Brain microvascular endothelial cell (primary cell): ENCODE data around the gene GTPBP10.
"Not testable (repeated sequence)": the region's sequence is repeated elsewhere in the genome, so short reads cannot be mapped to it uniquely, and the experiment has no call there.

Experiments used
- DNase-seq: peaks from one replicate; pipeline ENCODE4 v3.0.0-alpha.2; 2020
- H3K27ac ChIP-seq: fragments of 250-450 bp; sonication (Bioruptor Pico); 2 replicates; pipeline ENCODE4 v1.5.1; 2020; ENCODE audit warnings: mild to moderate bottlenecking, moderate library complexity
- H3K27me3 ChIP-seq: fragments of 250-450 bp; sonication (Bioruptor Pico); replicated peaks from 2 replicates; pipeline ENCODE4 v1.5.1; 2020; ENCODE audit warnings: mild to moderate bottlenecking
- H3K36me3 ChIP-seq: fragments of 250-450 bp; sonication (Bioruptor Pico); replicated peaks from 2 replicates; pipeline ENCODE4 v1.5.1; 2020; ENCODE audit warnings: mild to moderate bottlenecking
- H3K4me3 ChIP-seq: 2 replicates; pipeline ENCODE4 v1.5.1; 2011; ENCODE audit warnings: low read depth, mild to moderate bottlenecking, control low read depth, low read length, moderate library complexity
- CTCF ChIP-seq: IDR thresholded peaks from 2 replicates; pipeline ENCODE4 v1.5.1; 2011; ENCODE audit warnings: low read depth, mild to moderate bottlenecking, moderate library complexity, low read length, control low read depth, inconsistent platforms; ENCODE audit errors: missing control alignments
- in situ Hi-C: cut with HindIII; loops from 2 replicates; pipeline ENCODE4 v1.10.0; 2017; ENCODE audit warnings: low sequenced_read_pairs, low pct_ligation_motif_present

The GTPBP10 gene

GRCh38 chr7:90326500-90326899 lies 20.0 kb upstream of the GTPBP10 start:
- no peak overlapping the region for H3K27ac ChIP-seq
- in situ Hi-C loops: no loop called here
- no peak overlapping the region for H3K4me3 ChIP-seq
- peaks cover 7% of the 10 kb centered on the region for H3K27me3 ChIP-seq
- no peak for TF ChIP-seq CTCF
- no peak for DNase-seq
- H3K36me3 ChIP-seq: no peaks in the 10 kb centered on the region

GRCh38 chr7:90334193-90334843 lies 12.2 kb upstream of the GTPBP10 start:
- H3K4me3 ChIP-seq: no peak overlapping the region
- no peak overlapping the region for H3K27ac ChIP-seq
- DNase-seq: no peak
- H3K27me3 ChIP-seq: no peaks in the 10 kb centered on the region
- no peak for TF ChIP-seq CTCF
- in situ Hi-C loops: no loop called here
- H3K36me3 ChIP-seq: no peaks in the 10 kb centered on the region

- DNase-seq, H3K4me3 ChIP-seq, H3K36me3 ChIP-seq, in situ Hi-C loops, H3K27ac ChIP-seq, H3K27me3 ChIP-seq: not testable (repeated sequence)
Observed at GRCh38 chr7:90334926-90335325, 11.6 kb upstream of the GTPBP10 start.

GRCh38 chr7:90337106-90337505 lies 9.4 kb upstream of the GTPBP10 start:
- TF ChIP-seq CTCF: no peak
- Histone ChIP-seq H3K4me3 (no peak overlapping the region), H3K36me3 (no peaks in the 10 kb centered on the region), H3K27me3 (no peaks in the 10 kb centered on the region), H3K27ac (no peak overlapping the region)
- in situ Hi-C loops: no loop called here
- peak; percentile 28 for DNase-seq

- in situ Hi-C loops: no loop called here
- Histone ChIP-seq H3K27ac (no peak overlapping the region), H3K27me3 (no peaks in the 10 kb centered on the region), H3K4me3 (no peak overlapping the region), H3K36me3 (no peaks in the 10 kb centered on the region)
- no peak for TF ChIP-seq CTCF
- no peak for DNase-seq
Observed at GRCh38 chr7:90345016-90345415, 1.5 kb upstream of the GTPBP10 start.

GRCh38 chr7:90345595-90346335 lies 751 bp upstream of the GTPBP10 start:
- no peak for TF ChIP-seq CTCF
- H3K36me3 ChIP-seq: no peaks in the 10 kb centered on the region
- H3K27ac ChIP-seq: peak overlapping the region; percentile 73
- no peaks in the 10 kb centered on the region for H3K27me3 ChIP-seq
- peak; percentile 7 for DNase-seq
- peak overlapping the region; percentile 94 for H3K4me3 ChIP-seq
- in situ Hi-C loops: no loop called here
